ENCODE results near the gene RALBP1.
"Not testable (repeated sequence)": the region's sequence is repeated elsewhere in the genome, so short reads cannot be mapped to it uniquely, and the experiment has no call there.

The RALBP1 gene

GRCh38 chr18:9474108-9474982 is 968 bp upstream of the RALBP1 start:
- Histone ChIP-seq H3K4me3 (ENCODE audit: low read length, poor library complexity, severe bottlenecking) (peak overlapping the region; percentile 82), H3K36me3 (ENCODE audit: insufficient read depth, low read length) (no peaks in the 10 kb centered on the region), H3F3A (ENCODE audit: low read depth) (no peaks in the 10 kb centered on the region), H3K79me2 (ENCODE audit: insufficient read depth, low read length) (peaks cover 39% of the 10 kb centered on the region), H2AFZ (ENCODE audit: low read length) (peak overlapping the region; percentile 99), H3K9ac (ENCODE audit: low read depth, low read length, poor library complexity, severe bottlenecking) (peak overlapping the region; percentile 84), H3K4me1 (ENCODE audit: insufficient read depth, low read length, poor library complexity, severe bottlenecking) (peaks cover 25% of the 10 kb centered on the region), H3K27me3 (ENCODE audit: insufficient read depth, low read length, poor library complexity, severe bottlenecking) (no peaks in the 10 kb centered on the region), H3K9me2 (replicated peaks; ENCODE audit: low read depth, low read length) (no peaks in the 10 kb centered on the region), H4K20me1 (ENCODE audit: insufficient read depth, low read length, poor library complexity, severe bottlenecking) (peaks cover 25% of the 10 kb centered on the region), H3K9me3 (ENCODE audit: insufficient read depth, low read depth, low read length) (no peaks in the 10 kb centered on the region), H3K4me2 (ENCODE audit: low read depth, low read length, poor library complexity, severe bottlenecking) (peak overlapping the region; percentile 87)
- TF ChIP-seq EZH2phosphoT487 (IDR thresholded peaks at IDR 0.05; ENCODE audit: borderline replicate concordance) (no peak), CTCF (conservative IDR thresholded peaks at IDR 0.05; ENCODE audit: low read length) (no peak)

DNA sequence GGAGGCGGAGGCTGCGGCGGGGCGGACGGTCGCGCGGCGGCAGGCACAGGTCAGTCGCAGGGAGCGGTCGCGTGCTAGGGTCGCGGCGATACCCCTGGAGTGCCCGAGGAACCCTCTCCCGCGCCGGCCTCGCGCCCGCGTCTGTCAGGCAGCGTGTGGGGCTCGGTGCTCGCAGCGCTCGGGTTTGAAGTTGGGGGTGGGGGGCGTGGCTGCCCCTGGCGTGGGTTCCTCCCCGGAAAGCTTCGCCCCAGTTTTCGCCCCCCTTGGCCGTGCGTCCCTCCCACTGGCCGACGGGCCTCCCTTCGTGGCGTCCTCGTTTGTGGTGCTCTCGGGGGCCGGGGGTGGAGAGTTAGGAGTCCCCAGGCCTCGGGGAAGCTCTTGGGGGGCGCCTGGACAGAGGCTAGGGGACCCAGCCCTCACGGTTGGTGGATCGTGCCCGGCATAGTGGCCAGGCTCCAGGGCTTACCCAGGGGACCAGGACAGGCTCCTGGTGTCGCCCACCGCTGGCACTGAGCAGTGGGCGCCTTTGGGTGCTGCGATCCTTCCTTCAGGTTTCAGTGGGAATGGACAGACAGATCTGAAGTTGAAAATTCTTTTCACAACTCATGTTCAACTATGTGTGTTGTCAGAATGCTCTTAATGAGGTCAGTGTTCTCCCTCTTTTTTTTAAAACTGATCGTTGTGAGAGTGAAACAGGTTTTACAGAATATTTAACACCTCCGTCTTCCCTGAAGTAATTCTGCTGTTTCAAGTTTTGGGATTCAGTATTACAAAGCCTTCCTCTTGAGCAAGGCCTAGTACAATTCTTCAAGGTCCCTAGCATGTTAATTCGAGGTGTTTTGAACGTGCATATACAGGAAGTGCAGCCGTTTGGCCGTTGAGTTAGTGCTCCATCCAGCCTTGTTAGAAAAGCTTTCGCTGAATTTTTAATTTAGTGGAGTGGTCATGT is 604 bp downstream of the RALBP1 start:
- peak overlapping the region; percentile 66; the same call in 1 of the 2 replicates for H2AFZ ChIP-seq (ENCODE audit: low read length)
- H3K9ac ChIP-seq (ENCODE audit: low read depth, low read length, poor library complexity, severe bottlenecking) = peak overlapping the region; percentile 97
- TF ChIP-seq EZH2phosphoT487 (IDR thresholded peaks at IDR 0.05; ENCODE audit: borderline replicate concordance) = no peak
- TF ChIP-seq CTCF (conservative IDR thresholded peaks at IDR 0.05; ENCODE audit: low read length) = no peak

GRCh38 chr18:9476949-9477348 is 1.6 kb downstream of the RALBP1 start:
- not testable (repeated sequence) for H3K9me3 ChIP-seq (ENCODE audit: insufficient read depth, low read depth, low read length); H3K36me3 ChIP-seq (ENCODE audit: insufficient read depth, low read length); H3K27me3 ChIP-seq (ENCODE audit: insufficient read depth, low read length, poor library complexity, severe bottlenecking); H2AFZ ChIP-seq (ENCODE audit: low read length); H3K9me2 ChIP-seq (replicated peaks; ENCODE audit: low read depth, low read length); H3F3A ChIP-seq (ENCODE audit: low read depth)
- Histone ChIP-seq H4K20me1 (ENCODE audit: insufficient read depth, low read length, poor library complexity, severe bottlenecking) (peaks cover 49% of the 10 kb centered on the region), H3K4me1 (ENCODE audit: insufficient read depth, low read length, poor library complexity, severe bottlenecking) (peaks cover 46% of the 10 kb centered on the region), H3K79me2 (ENCODE audit: insufficient read depth, low read length) (peaks cover 65% of the 10 kb centered on the region), H3K9ac (ENCODE audit: low read depth, low read length, poor library complexity, severe bottlenecking) (peak overlapping the region; percentile 97), H3K4me2 (ENCODE audit: low read depth, low read length, poor library complexity, severe bottlenecking) (peak overlapping the region; percentile 81), H3K4me3 (ENCODE audit: low read length, poor library complexity, severe bottlenecking) (peak overlapping the region; percentile 82)

More for the DNA sequence above, 604 bp downstream of the RALBP1 start:
- Histone ChIP-seq H3K4me1 (ENCODE audit: insufficient read depth, low read length, poor library complexity, severe bottlenecking) (peaks cover 36% of the 10 kb centered on the region), H3K36me3 (ENCODE audit: insufficient read depth, low read length) (no peaks in the 10 kb centered on the region), H3K9me2 (replicated peaks; ENCODE audit: low read depth, low read length) (no peaks in the 10 kb centered on the region), H3K4me2 (ENCODE audit: low read depth, low read length, poor library complexity, severe bottlenecking) (peak overlapping the region; percentile 81), H3K79me2 (ENCODE audit: insufficient read depth, low read length) (peaks cover 55% of the 10 kb centered on the region), H3K27me3 (ENCODE audit: insufficient read depth, low read length, poor library complexity, severe bottlenecking) (no peaks in the 10 kb centered on the region), H3K4me3 (ENCODE audit: low read length, poor library complexity, severe bottlenecking) (peak overlapping the region; percentile 82), H4K20me1 (ENCODE audit: insufficient read depth, low read length, poor library complexity, severe bottlenecking) (peaks cover 39% of the 10 kb centered on the region), H3K9me3 (ENCODE audit: insufficient read depth, low read depth, low read length) (no peaks in the 10 kb centered on the region), H3F3A (ENCODE audit: low read depth) (no peaks in the 10 kb centered on the region)

Data from Loucy (cell line).